Astrocyte of the cerebellum (primary cell): ENCODE measurements around the gene SLC5A12.

ENCODE experiments used
- DNase-seq: peaks from one replicate; pipeline ENCODE4 v3.0.0-alpha.2; 2011; ENCODE audit warnings: low read depth
- H3K4me3 ChIP-seq: 2 replicates; pipeline ENCODE4 v1.5.1; 2011; ENCODE audit warnings: mild to moderate bottlenecking, low read depth, low read length, moderate library complexity
- CTCF ChIP-seq: IDR thresholded peaks from 2 replicates; pipeline ENCODE4 v1.5.1; 2012; ENCODE audit warnings: low read length, low read depth, moderate library complexity, mild to moderate bottlenecking; ENCODE audit errors: missing control alignments
- in situ Hi-C: cut with HindIII; loops from 2 replicates; pipeline ENCODE4 v1.10.0; 2017; ENCODE audit warnings: low sequenced_read_pairs

Gene SLC5A12

GRCh38 chr11:26730414-26731083 lies 8.7 kb upstream of the SLC5A12 start:
- in situ Hi-C loops, result no loop called here
- no peak for DNase-seq
- no peak overlapping the region for H3K4me3 ChIP-seq
- TF ChIP-seq CTCF, result no peak

GRCh38 chr11:26729284-26729683 lies 7.4 kb upstream of the SLC5A12 start:
- no peak overlapping the region for H3K4me3 ChIP-seq
- in situ Hi-C loops, result no loop called here
- no peak for DNase-seq
- TF ChIP-seq CTCF, result no peak

GRCh38 chr11:26726960-26727359 lies 5.1 kb upstream of the SLC5A12 start:
- in situ Hi-C loops, result no loop called here
- H3K4me3 ChIP-seq, result no peak overlapping the region
- no peak for DNase-seq
- no peak for TF ChIP-seq CTCF

GRCh38 chr11:26719998-26720397 lies 1.9 kb downstream of the SLC5A12 start:
- in situ Hi-C loops, result no loop called here
- TF ChIP-seq CTCF, result no peak
- no peak overlapping the region for H3K4me3 ChIP-seq
- no peak for DNase-seq

- TF ChIP-seq CTCF, result no peak
- DNase-seq, result no peak
- H3K4me3 ChIP-seq, result no peak overlapping the region
- in situ Hi-C loops, result no loop called here
These were observed 2.4 kb downstream of the SLC5A12 start for GRCh38 chr11:26719289-26719973.

- DNase-seq, result no peak
- no peak overlapping the region for H3K4me3 ChIP-seq
- TF ChIP-seq CTCF, result no peak
- in situ Hi-C loops, result no loop called here
These were observed 4.1 kb downstream of the SLC5A12 start for GRCh38 chr11:26717771-26718170.
